Liver (tissue), 9 donors: ENCODE data around the gene NPC2. TPM values are rescaled to one million over a fixed set of nuclear protein-coding genes. Genes with fewer than 3 reads are reported as not detected.

Source experiments
- DNase-seq: peaks from one replicate; pipeline ENCODE4 v3.0.0-alpha.2; 2017; ENCODE audit warnings: low spot score
- H3K27ac ChIP-seq, 2 donors: one replicate each; pipeline ENCODE4 v1.7.0; 2013; ENCODE audit warnings: inconsistent platforms in 2 of 2, low read length in 2 of 2, control low read depth in 1 of 2, low read depth in 1 of 2, mild to moderate bottlenecking in 1 of 2
- H3K27me3 ChIP-seq, 4 donors: one replicate each; pipeline versions ENCODE4 v1.6.1 to v1.7.0; 2013; ENCODE audit warnings: low read length in 3 of 4, inconsistent platforms in 1 of 4, mild to moderate bottlenecking in 1 of 4, moderate library complexity in 1 of 4; ENCODE audit not compliant: control insufficient read depth in 4 of 4, insufficient read depth in 4 of 4
- H3K36me3 ChIP-seq, 4 donors: one replicate each; pipeline versions ENCODE4 v1.6.1 to v1.7.0; 2013; ENCODE audit warnings: low read length in 3 of 4, mild to moderate bottlenecking in 3 of 4, low read depth in 1 of 4, moderate library complexity in 1 of 4; ENCODE audit not compliant: control insufficient read depth in 4 of 4, insufficient read depth in 3 of 4
- H3K4me1 ChIP-seq, 4 donors: one replicate each; pipeline versions ENCODE4 v1.6.1 to v1.7.0; 2013; ENCODE audit warnings: low read length in 3 of 4, mild to moderate bottlenecking in 3 of 4, moderate library complexity in 1 of 4; ENCODE audit not compliant: control insufficient read depth in 4 of 4, insufficient read depth in 4 of 4
- H3K4me3 ChIP-seq, 3 donors: one replicate each; pipeline versions ENCODE4 v1.6.1 to v1.7.0; 2013; ENCODE audit warnings: low read length in 3 of 3, control low read depth in 1 of 3, low read depth in 1 of 3, mild to moderate bottlenecking in 1 of 3
- H3K9ac ChIP-seq, 2 donors: one replicate each; pipeline ENCODE4 v1.7.0; 2013; ENCODE audit warnings: low read length in 2 of 2, mild to moderate bottlenecking in 2 of 2, moderate library complexity in 2 of 2, control low read depth in 1 of 2, low read depth in 1 of 2
- H3K9me3 ChIP-seq, 4 donors: one replicate each; pipeline versions ENCODE4 v1.6.1 to v1.7.0; 2013; ENCODE audit warnings: low read length in 3 of 4; ENCODE audit not compliant: control insufficient read depth in 4 of 4
- EGR1 ChIP-seq, 2 donors: IDR thresholded peaks; 2 replicates each; pipeline ENCODE4 v1.6.1; 2016 to 2018; ENCODE audit warnings: antibody characterized with exemption in 2 of 2, low read depth in 2 of 2
- FOXA1 ChIP-seq: IDR thresholded peaks from 2 replicates; pipeline ENCODE4 v1.6.1; 2016; ENCODE audit warnings: antibody characterized with exemption
- FOXA2 ChIP-seq: IDR thresholded peaks from 2 replicates; pipeline ENCODE4 v1.6.1; 2016; ENCODE audit warnings: antibody characterized with exemption
- GABPA ChIP-seq, 2 donors: IDR thresholded peaks in 1 of 2; conservative IDR thresholded peaks in 1 of 2; 2 replicates each; pipeline ENCODE4 v1.6.1; 2016; ENCODE audit warnings: antibody characterized with exemption in 2 of 2, mild to moderate bottlenecking in 1 of 2, moderate library complexity in 1 of 2
- HNF4A ChIP-seq, 2 donors: conservative IDR thresholded peaks; 2 replicates each; pipeline ENCODE4 v1.6.1; 2016; ENCODE audit warnings: antibody characterized with exemption in 2 of 2, mild to moderate bottlenecking in 2 of 2
- HNF4G ChIP-seq: IDR thresholded peaks from 2 replicates; pipeline ENCODE4 v1.6.1; 2016; ENCODE audit warnings: antibody characterized with exemption
- JUND ChIP-seq, 2 donors: IDR thresholded peaks; 2 replicates each; pipeline ENCODE4 v1.6.1; 2016; ENCODE audit warnings: antibody characterized with exemption in 2 of 2
- NR2F2 ChIP-seq: IDR thresholded peaks from 2 replicates; pipeline ENCODE4 v1.6.1; 2016; ENCODE audit warnings: antibody characterized with exemption
- RXRA ChIP-seq, 2 donors: IDR thresholded peaks; 2 replicates each; pipeline ENCODE4 v1.6.1; 2017 to 2018; ENCODE audit warnings: antibody characterized with exemption in 2 of 2, mild to moderate bottlenecking in 1 of 2
- SP1 ChIP-seq: IDR thresholded peaks from 2 replicates; pipeline ENCODE4 v1.6.1; 2018; ENCODE audit warnings: antibody characterized with exemption, mild to moderate bottlenecking
- WGBS: extraction: QIAGEN DNeasy Blood & Tissue Kit; methylation state at CpG from one replicate; pipeline ENCODE4 v1.1.7; 2013; 5-methylcytosine and 5-hydroxymethylcytosine counted together
- polyA plus RNA-seq, 2 donors: library from polyadenylated mRNA; stranded (reverse) in 1 of 2; unstranded in 1 of 2; fragments of 200-250 nt in 1 of 2; fragments of >200 nt in 1 of 2; fragmentation: Nextera tagmentation in 1 of 2; extraction: Ambion mirVana in 1 of 2; gene quantifications; one replicate each; pipeline versions ENCODE4 v1.2.1 to v1.2.3, GENCODE V29; 2013 to 2015
- total RNA-seq, 2 donors: library from RNA; depleted of rRNA; stranded (reverse); fragments of >200 nt; gene quantifications; one replicate each; pipeline ENCODE4 v1.2.3, GENCODE V29; 2014
- TF ChIP-seq, protein P1 (sequence below): IDR thresholded peaks from 2 replicates; pipeline ENCODE4 v1.6.1; 2016; ENCODE audit warnings: antibody characterized with exemption
- TF ChIP-seq, protein P2 (sequence below): IDR thresholded peaks from 2 replicates; pipeline ENCODE4 v1.6.1; 2016; ENCODE audit warnings: antibody characterized with exemption
- TF ChIP-seq, protein P3 (sequence below): IDR thresholded peaks from 2 replicates; pipeline ENCODE4 v1.6.1; 2016; ENCODE audit warnings: antibody characterized with exemption
- TF ChIP-seq, protein P4 (sequence below): IDR thresholded peaks from 2 replicates; pipeline ENCODE4 v1.6.1; 2016; ENCODE audit warnings: antibody characterized with exemption, mild to moderate bottlenecking
- donor health status: healthy.
- donor health status: healthy.
- donor health status: healthy.
- donor health status: healthy.
- donor health status: healthy.

The NPC2 gene
- total and polyA plus RNA-seq, 4 donors: 69.7 to 133 (median 105) TPM

DNA sequence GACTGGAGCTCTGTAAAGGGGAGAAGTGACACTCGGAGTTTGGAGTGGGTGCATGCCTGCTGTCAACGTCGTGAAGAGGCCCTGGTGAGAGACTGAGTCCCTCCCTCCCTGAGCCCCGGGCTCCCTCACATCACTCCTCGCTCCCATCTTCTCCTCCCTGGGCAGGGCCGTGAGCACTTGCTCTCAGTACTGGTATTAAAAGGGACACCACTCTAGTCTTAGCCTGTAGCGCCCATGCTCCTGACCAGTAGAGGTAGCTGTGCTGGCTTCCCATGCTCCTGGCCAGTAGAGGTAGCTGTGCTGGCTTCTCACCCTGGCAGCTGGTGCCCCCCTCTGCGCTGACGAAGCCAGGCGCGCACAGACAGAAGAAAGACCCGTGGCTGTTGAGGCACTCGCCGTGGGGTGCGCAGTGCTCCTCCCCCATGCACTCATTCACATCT is 15.2 kb upstream of the NPC2 start:
- H3K9ac ChIP-seq: no peak overlapping the region
- TF ChIP-seq HNF4A (conservative IDR thresholded peaks at IDR 0.05): no peak
- no peak for TF ChIP-seq FOXA2
- TF ChIP-seq RXRA (IDR thresholded peaks at IDR 0.05): no peak
- no peak for TF ChIP-seq HNF4G
- no peak for TF ChIP-seq EGR1 (IDR thresholded peaks at IDR 0.05; ENCODE audit: low read depth in 2 of 2)
- TF ChIP-seq, protein P1, sequence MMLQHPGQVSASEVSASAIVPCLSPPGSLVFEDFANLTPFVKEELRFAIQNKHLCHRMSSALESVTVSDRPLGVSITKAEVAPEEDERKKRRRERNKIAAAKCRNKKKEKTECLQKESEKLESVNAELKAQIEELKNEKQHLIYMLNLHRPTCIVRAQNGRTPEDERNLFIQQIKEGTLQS: no peak
- TF ChIP-seq, protein P2, sequence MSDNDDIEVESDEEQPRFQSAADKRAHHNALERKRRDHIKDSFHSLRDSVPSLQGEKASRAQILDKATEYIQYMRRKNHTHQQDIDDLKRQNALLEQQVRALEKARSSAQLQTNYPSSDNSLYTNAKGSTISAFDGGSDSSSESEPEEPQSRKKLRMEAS: no peak
- no peak for DNase-seq
- H3K9me3 ChIP-seq: no peaks in the 10 kb centered on the region
- 45% methylated on average over 15 of the region's 15 CpGs for WGBS
- no peaks in the 10 kb centered on the region for H3K27me3 ChIP-seq
- no peak overlapping the region for H3K27ac ChIP-seq
- H3K36me3 ChIP-seq: no peaks in the 10 kb centered on the region
- H3K4me3 ChIP-seq: no peak overlapping the region
- H3K4me1 ChIP-seq: no peaks in the 10 kb centered on the region

DNA sequence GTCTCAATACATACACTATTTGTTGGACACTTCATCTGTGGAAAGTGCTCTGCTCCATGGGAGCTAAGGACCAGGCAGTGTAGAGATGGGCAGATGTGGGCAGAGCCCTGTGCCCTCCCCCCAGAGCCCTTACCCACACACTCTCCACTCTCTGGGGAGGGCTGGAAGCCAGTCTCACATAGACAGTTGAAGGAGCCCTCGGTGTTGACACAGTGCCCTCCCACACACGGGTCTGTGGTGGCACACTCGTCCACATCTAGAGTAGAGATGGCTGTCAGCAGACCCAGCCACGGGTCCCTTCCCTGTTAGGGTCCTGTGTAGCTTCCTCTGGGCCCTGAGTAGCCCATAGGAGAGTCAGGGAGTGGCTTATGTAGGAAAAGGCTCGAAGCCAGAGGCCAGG is 14.7 kb upstream of the NPC2 start:
- WGBS: 62% methylated on average over 5 of the region's 5 CpGs
- no peak for TF ChIP-seq SP1
- no peak for TF ChIP-seq HNF4G
- no peak for TF ChIP-seq HNF4A (conservative IDR thresholded peaks at IDR 0.05)
- TF ChIP-seq, protein P1: no peak
- TF ChIP-seq JUND (IDR thresholded peaks at IDR 0.05): no peak
- TF ChIP-seq, protein P3, sequence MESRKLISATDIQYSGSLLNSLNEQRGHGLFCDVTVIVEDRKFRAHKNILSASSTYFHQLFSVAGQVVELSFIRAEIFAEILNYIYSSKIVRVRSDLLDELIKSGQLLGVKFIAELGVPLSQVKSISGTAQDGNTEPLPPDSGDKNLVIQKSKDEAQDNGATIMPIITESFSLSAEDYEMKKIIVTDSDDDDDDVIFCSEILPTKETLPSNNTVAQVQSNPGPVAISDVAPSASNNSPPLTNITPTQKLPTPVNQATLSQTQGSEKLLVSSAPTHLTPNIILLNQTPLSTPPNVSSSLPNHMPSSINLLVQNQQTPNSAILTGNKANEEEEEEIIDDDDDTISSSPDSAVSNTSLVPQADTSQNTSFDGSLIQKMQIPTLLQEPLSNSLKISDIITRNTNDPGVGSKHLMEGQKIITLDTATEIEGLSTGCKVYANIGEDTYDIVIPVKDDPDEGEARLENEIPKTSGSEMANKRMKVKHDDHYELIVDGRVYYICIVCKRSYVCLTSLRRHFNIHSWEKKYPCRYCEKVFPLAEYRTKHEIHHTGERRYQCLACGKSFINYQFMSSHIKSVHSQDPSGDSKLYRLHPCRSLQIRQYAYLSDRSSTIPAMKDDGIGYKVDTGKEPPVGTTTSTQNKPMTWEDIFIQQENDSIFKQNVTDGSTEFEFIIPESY: no peak
- TF ChIP-seq FOXA1: no peak
- TF ChIP-seq NR2F2: no peak
- TF ChIP-seq, protein P2: no peak
- no peak for TF ChIP-seq EGR1 (IDR thresholded peaks at IDR 0.05; ENCODE audit: low read depth in 2 of 2)
- TF ChIP-seq GABPA (IDR thresholded peaks at IDR 0.05 in 1 of 2, conservative IDR thresholded peaks at IDR 0.05 in 1 of 2): no peak
- TF ChIP-seq, protein P4, sequence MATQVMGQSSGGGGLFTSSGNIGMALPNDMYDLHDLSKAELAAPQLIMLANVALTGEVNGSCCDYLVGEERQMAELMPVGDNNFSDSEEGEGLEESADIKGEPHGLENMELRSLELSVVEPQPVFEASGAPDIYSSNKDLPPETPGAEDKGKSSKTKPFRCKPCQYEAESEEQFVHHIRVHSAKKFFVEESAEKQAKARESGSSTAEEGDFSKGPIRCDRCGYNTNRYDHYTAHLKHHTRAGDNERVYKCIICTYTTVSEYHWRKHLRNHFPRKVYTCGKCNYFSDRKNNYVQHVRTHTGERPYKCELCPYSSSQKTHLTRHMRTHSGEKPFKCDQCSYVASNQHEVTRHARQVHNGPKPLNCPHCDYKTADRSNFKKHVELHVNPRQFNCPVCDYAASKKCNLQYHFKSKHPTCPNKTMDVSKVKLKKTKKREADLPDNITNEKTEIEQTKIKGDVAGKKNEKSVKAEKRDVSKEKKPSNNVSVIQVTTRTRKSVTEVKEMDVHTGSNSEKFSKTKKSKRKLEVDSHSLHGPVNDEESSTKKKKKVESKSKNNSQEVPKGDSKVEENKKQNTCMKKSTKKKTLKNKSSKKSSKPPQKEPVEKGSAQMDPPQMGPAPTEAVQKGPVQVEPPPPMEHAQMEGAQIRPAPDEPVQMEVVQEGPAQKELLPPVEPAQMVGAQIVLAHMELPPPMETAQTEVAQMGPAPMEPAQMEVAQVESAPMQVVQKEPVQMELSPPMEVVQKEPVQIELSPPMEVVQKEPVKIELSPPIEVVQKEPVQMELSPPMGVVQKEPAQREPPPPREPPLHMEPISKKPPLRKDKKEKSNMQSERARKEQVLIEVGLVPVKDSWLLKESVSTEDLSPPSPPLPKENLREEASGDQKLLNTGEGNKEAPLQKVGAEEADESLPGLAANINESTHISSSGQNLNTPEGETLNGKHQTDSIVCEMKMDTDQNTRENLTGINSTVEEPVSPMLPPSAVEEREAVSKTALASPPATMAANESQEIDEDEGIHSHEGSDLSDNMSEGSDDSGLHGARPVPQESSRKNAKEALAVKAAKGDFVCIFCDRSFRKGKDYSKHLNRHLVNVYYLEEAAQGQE: no peak
- no peak for TF ChIP-seq FOXA2
- Histone ChIP-seq H3K27ac (no peak overlapping the region), H3K4me1 (no peaks in the 10 kb centered on the region), H3K4me3 (no peak overlapping the region), H3K9me3 (no peaks in the 10 kb centered on the region), H3K9ac (no peak overlapping the region), H3K36me3 (no peaks in the 10 kb centered on the region), H3K27me3 (no peaks in the 10 kb centered on the region)
- DNase-seq: no peak
